A549 (cell line): ENCODE data around the gene PYY. TPM values are rescaled to one million over a fixed set of nuclear protein-coding genes. Genes with fewer than 3 reads are reported as not detected.

Experiments used
- TP53 ChIP-seq: fragments of 250-450 bp; sonication (Bioruptor Pico); IDR thresholded peaks from 2 replicates; pipeline ENCODE4 v1.5.0; 2021; ENCODE audit warnings: mild to moderate bottlenecking, moderate library complexity
- USF2 ChIP-seq: fragments of 450-650 bp; IDR thresholded peaks from 2 replicates; pipeline ENCODE4 v1.6.1; 2014; ENCODE audit warnings: antibody characterized with exemption
- ZSCAN20 ChIP-seq: fragments of 250-450 bp; sonication (Bioruptor Pico); IDR thresholded peaks from 2 replicates; pipeline ENCODE4 v1.8.0; 2022; ENCODE audit warnings: mild to moderate bottlenecking, moderate library complexity
- polyA plus RNA-seq, 4 experiments: library from polyadenylated mRNA; depleted of rRNA in 3 of 4; stranded (reverse); fragments of >200 nt; fragmentation: RNase III in 1 of 4; extraction: RNeasy Plus Mini Kit Qiagen cat#74134 plus additional on column Dnase treatment in 1 of 4; gene quantifications; 2 replicates in 3 of 4; 3 replicates in 1 of 4; pipeline ENCODE4 v1.2.3, GENCODE V29; 2011 to 2017

PYY gene
- polyA plus RNA-seq, 2 of the 4 experiments (the other 2 are of a cell fraction): not detected

- no peak for TF ChIP-seq USF2
- no peak for TF ChIP-seq TP53 (CRISPR knock-in tag)
- no peak for TF ChIP-seq ZSCAN20
Observed at GRCh38 chr17:43905400-43905984, 48.2 kb downstream of the PYY start (continued).

Other genes with a start within 250 kb of the PYY start
- 0.03 TPM in 1 of 2 replicates, not detected in the other for gene SOST, start 195.1 kb downstream of the PYY start, polyA plus RNA-seq (2011; rRNA removed)
- 0.05 to 0.07 TPM (median 0.05 TPM) in 3 replicates for gene SOST, start 195.1 kb downstream of the PYY start, polyA plus RNA-seq (2017; fragmentation: RNase III; extraction: RNeasy Plus Mini Kit Qiagen cat#74134 plus additional on column Dnase treatment)
- 60.2 and 62.2 TPM in 2 replicates for gene DUSP3, start 175.0 kb downstream of the PYY start, polyA plus RNA-seq (2011; rRNA removed)
- gene DUSP3, start 175.0 kb downstream of the PYY start, polyA plus RNA-seq (2017; fragmentation: RNase III; extraction: RNeasy Plus Mini Kit Qiagen cat#74134 plus additional on column Dnase treatment): 54.7 to 60.0 TPM (median 57.2 TPM) in 3 replicates
- 0.04 TPM in 1 of 2 replicates, not detected in the other for gene CFAP97D1, start 173.5 kb downstream of the PYY start, polyA plus RNA-seq (2011; rRNA removed)
- 0.03 to 0.04 TPM in 2 of 3 replicates, not detected in the other for gene CFAP97D1, start 173.5 kb downstream of the PYY start, polyA plus RNA-seq (2017; fragmentation: RNase III; extraction: RNeasy Plus Mini Kit Qiagen cat#74134 plus additional on column Dnase treatment)
- 15.5 and 20.3 TPM in 2 replicates for gene MPP3, start 120.8 kb downstream of the PYY start, polyA plus RNA-seq (2011; rRNA removed)
- 21.4 to 27.4 TPM (median 25.3 TPM) in 3 replicates for gene MPP3, start 120.8 kb downstream of the PYY start, polyA plus RNA-seq (2017; fragmentation: RNase III; extraction: RNeasy Plus Mini Kit Qiagen cat#74134 plus additional on column Dnase treatment)
- not detected in 2 replicates for gene CD300LG, start 106.8 kb downstream of the PYY start, polyA plus RNA-seq (2011; rRNA removed)
- not detected in 3 replicates for gene CD300LG, start 106.8 kb downstream of the PYY start, polyA plus RNA-seq (2017; fragmentation: RNase III; extraction: RNeasy Plus Mini Kit Qiagen cat#74134 plus additional on column Dnase treatment)
- 3.8 and 4.1 TPM in 2 replicates for gene MPP2, start 46.4 kb downstream of the PYY start, polyA plus RNA-seq (2011; rRNA removed)
- gene MPP2, start 46.4 kb downstream of the PYY start, polyA plus RNA-seq (2017; fragmentation: RNase III; extraction: RNeasy Plus Mini Kit Qiagen cat#74134 plus additional on column Dnase treatment): 3.4 to 4.2 TPM (median 3.7 TPM) in 3 replicates
- not detected in 2 replicates for gene PPY, start 11.5 kb downstream of the PYY start, polyA plus RNA-seq (2011; rRNA removed)
- gene PPY, start 11.5 kb downstream of the PYY start, polyA plus RNA-seq (2017; fragmentation: RNase III; extraction: RNeasy Plus Mini Kit Qiagen cat#74134 plus additional on column Dnase treatment): not detected in 3 replicates
- gene NAGS, start 50.7 kb upstream of the PYY start, polyA plus RNA-seq (2011; rRNA removed): 0.61 and 0.66 TPM in 2 replicates
- 0.76 to 0.88 TPM (median 0.77 TPM) in 3 replicates for gene NAGS, start 50.7 kb upstream of the PYY start, polyA plus RNA-seq (2017; fragmentation: RNase III; extraction: RNeasy Plus Mini Kit Qiagen cat#74134 plus additional on column Dnase treatment)
- gene TMEM101, start 61.0 kb upstream of the PYY start, polyA plus RNA-seq (2011; rRNA removed): 38.2 and 40.3 TPM in 2 replicates
- 29.6 to 33.5 TPM (median 32.2 TPM) in 3 replicates for gene TMEM101, start 61.0 kb upstream of the PYY start, polyA plus RNA-seq (2017; fragmentation: RNase III; extraction: RNeasy Plus Mini Kit Qiagen cat#74134 plus additional on column Dnase treatment)
- 64.9 and 75.0 TPM in 2 replicates for gene LSM12, start 112.7 kb upstream of the PYY start, polyA plus RNA-seq (2011; rRNA removed)
- 42.4 to 43.9 TPM (median 43.1 TPM) in 3 replicates for gene LSM12, start 112.7 kb upstream of the PYY start, polyA plus RNA-seq (2017; fragmentation: RNase III; extraction: RNeasy Plus Mini Kit Qiagen cat#74134 plus additional on column Dnase treatment)
- gene G6PC3, start 116.8 kb upstream of the PYY start, polyA plus RNA-seq (2011; rRNA removed): 104 TPM in 2 replicates
- 122 to 130 TPM (median 128 TPM) in 3 replicates for gene G6PC3, start 116.8 kb upstream of the PYY start, polyA plus RNA-seq (2017; fragmentation: RNase III; extraction: RNeasy Plus Mini Kit Qiagen cat#74134 plus additional on column Dnase treatment)
- gene HDAC5, start 169.7 kb upstream of the PYY start, polyA plus RNA-seq (2011; rRNA removed): 3.1 and 5.7 TPM in 2 replicates
- gene HDAC5, start 169.7 kb upstream of the PYY start, polyA plus RNA-seq (2017; fragmentation: RNase III; extraction: RNeasy Plus Mini Kit Qiagen cat#74134 plus additional on column Dnase treatment): 3.2 to 7.1 TPM (median 4.5 TPM) in 3 replicates
- 5.4 and 5.6 TPM in 2 replicates for gene HROB, start 188.0 kb upstream of the PYY start, polyA plus RNA-seq (2011; rRNA removed)
- gene HROB, start 188.0 kb upstream of the PYY start, polyA plus RNA-seq (2017; fragmentation: RNase III; extraction: RNeasy Plus Mini Kit Qiagen cat#74134 plus additional on column Dnase treatment): 6.0 to 7.1 TPM (median 6.8 TPM) in 3 replicates
- 0.05 TPM in 1 of 2 replicates, not detected in the other for gene ASB16, start 216.8 kb upstream of the PYY start, polyA plus RNA-seq (2011; rRNA removed)
- gene ASB16, start 216.8 kb upstream of the PYY start, polyA plus RNA-seq (2017; fragmentation: RNase III; extraction: RNeasy Plus Mini Kit Qiagen cat#74134 plus additional on column Dnase treatment): 0.12 to 0.16 TPM (median 0.15 TPM) in 3 replicates
- gene TMUB2, start 233.0 kb upstream of the PYY start, polyA plus RNA-seq (2011; rRNA removed): 36.2 and 43.3 TPM in 2 replicates
- 37.6 to 44.4 TPM (median 42.0 TPM) in 3 replicates for gene TMUB2, start 233.0 kb upstream of the PYY start, polyA plus RNA-seq (2017; fragmentation: RNase III; extraction: RNeasy Plus Mini Kit Qiagen cat#74134 plus additional on column Dnase treatment)
- gene ATXN7L3, start 245.9 kb upstream of the PYY start, polyA plus RNA-seq (2011; rRNA removed): 65.7 and 72.7 TPM in 2 replicates
- gene ATXN7L3, start 245.9 kb upstream of the PYY start, polyA plus RNA-seq (2017; fragmentation: RNase III; extraction: RNeasy Plus Mini Kit Qiagen cat#74134 plus additional on column Dnase treatment): 54.0 to 66.2 TPM (median 60.5 TPM) in 3 replicates